GM23338 (cell line): ENCODE data around the gene EGLN3. TPM values are rescaled to one million over a fixed set of nuclear protein-coding genes. Genes with fewer than 3 reads are reported as not detected.

Experiments
- ATAC-seq: fragments of 200-7000 bp; cut with Tn5 transposase; 3 replicates; pipeline ENCODE4 v1.9.1; 2020
- DNase-seq: peaks from one replicate; pipeline ENCODE4 v3.0.0-alpha.2; 2015; ENCODE audit warnings: low spot score
- H2AFZ ChIP-seq: fragments of 200-600 bp; sonication (generic); 2 replicates; pipeline ENCODE4 v1.8.0; 2016; ENCODE audit warnings: antibody characterized with exemption, mild to moderate bottlenecking, moderate library complexity
- H3F3A ChIP-seq: fragments of 200-600 bp; sonication (generic); replicated peaks from 2 replicates; pipeline ENCODE4 v1.8.0; 2017; ENCODE audit warnings: antibody characterized with exemption, mixed run types, low read depth
- H3K27ac ChIP-seq: fragments of 200-600 bp; sonication (generic); 2 replicates; pipeline ENCODE4 v1.6.1; 2016; ENCODE audit warnings: low read depth
- H3K27me3 ChIP-seq: fragments of 200-600 bp; sonication (generic); 2 replicates; pipeline ENCODE4 v1.8.0; 2016; ENCODE audit warnings: mild to moderate bottlenecking, mixed run types, moderate library complexity; ENCODE audit not compliant: insufficient read depth
- H3K36me3 ChIP-seq: fragments of 200-600 bp; sonication (generic); 2 replicates; pipeline ENCODE4 v1.8.0; 2016; ENCODE audit warnings: mild to moderate bottlenecking; ENCODE audit not compliant: insufficient read depth
- H3K4me1 ChIP-seq: fragments of 200-600 bp; sonication (generic); 2 replicates; pipeline ENCODE4 v1.8.0; 2016; ENCODE audit warnings: mild to moderate bottlenecking, moderate library complexity; ENCODE audit not compliant: insufficient read depth
- H3K4me2 ChIP-seq: fragments of 200-600 bp; sonication (generic); 2 replicates; pipeline ENCODE4 v1.7.1; 2017; ENCODE audit warnings: mixed run types
- H3K4me3 ChIP-seq: fragments of 200-600 bp; sonication (generic); 2 replicates; pipeline ENCODE4 v1.6.1; 2016; ENCODE audit warnings: mixed run types
- H3K79me2 ChIP-seq: fragments of 200-600 bp; sonication (generic); replicated peaks from 2 replicates; pipeline ENCODE4 v1.8.0; 2017; ENCODE audit warnings: mild to moderate bottlenecking; ENCODE audit not compliant: insufficient read depth
- H3K9me2 ChIP-seq: fragments of 200-600 bp; sonication (generic); 2 replicates; pipeline ENCODE4 v1.8.0; 2017; ENCODE audit not compliant: insufficient read depth
- H4K20me1 ChIP-seq: fragments of 200-600 bp; sonication (generic); replicated peaks from 2 replicates; pipeline ENCODE4 v1.8.0; 2017; ENCODE audit warnings: mild to moderate bottlenecking; ENCODE audit not compliant: insufficient read depth
- H3K27ac Mint-ChIP-seq: 2 replicates; pipeline ENCODE4 v1.8.0; 2020; ENCODE audit warnings: inconsistent platforms, mild to moderate bottlenecking, moderate library complexity, mixed read lengths
- H3K27me3 Mint-ChIP-seq: 3 replicates; pipeline ENCODE4 v1.8.0; 2022; ENCODE audit warnings: low read depth, mild to moderate bottlenecking, moderate library complexity, mixed read lengths, inconsistent platforms; ENCODE audit not compliant: insufficient read depth, poor library complexity
- H3K36me3 Mint-ChIP-seq: 3 replicates; pipeline ENCODE4 v1.8.0; 2021; ENCODE audit warnings: low read depth, mild to moderate bottlenecking, inconsistent platforms, moderate library complexity, mixed read lengths
- H3K4me1 Mint-ChIP-seq: 3 replicates; pipeline ENCODE4 v1.8.0; 2020; ENCODE audit warnings: mild to moderate bottlenecking, inconsistent platforms, mixed read lengths
- H3K4me3 Mint-ChIP-seq: 3 replicates; pipeline ENCODE4 v1.8.0; 2021; ENCODE audit warnings: moderate library complexity, mild to moderate bottlenecking, inconsistent platforms, mixed read lengths
- H3K9me3 Mint-ChIP-seq: 3 replicates; pipeline ENCODE4 v1.8.0; 2020; ENCODE audit warnings: moderate library complexity, mild to moderate bottlenecking, inconsistent platforms, mixed read lengths
- CTCF ChIP-seq, 2 experiments: fragments of 200-600 bp in 1 of 2; sonication (generic) in 1 of 2; conservative IDR thresholded peaks; 2 replicates each; pipeline versions ENCODE4 v1.5.1 to v1.6.1; 2016 to 2017; ENCODE audit warnings: antibody characterized with exemption in 2 of 2, low read depth in 2 of 2, mild to moderate bottlenecking in 2 of 2, moderate library complexity in 1 of 2
- EZH2 ChIP-seq: fragments of 200-600 bp; sonication (generic); IDR thresholded peaks from one replicate; pipeline ENCODE4 v1.8.0; 2017; ENCODE audit warnings: antibody characterized with exemption, mild to moderate bottlenecking, low read depth; ENCODE audit not compliant: unreplicated experiment
- EZH2phosphoT487 ChIP-seq: fragments of 200-600 bp; sonication (generic); IDR thresholded peaks from one replicate; pipeline ENCODE4 v1.8.1; 2018; ENCODE audit warnings: antibody characterized with exemption; ENCODE audit not compliant: unreplicated experiment
- JUNB ChIP-seq: IDR thresholded peaks from one replicate; pipeline ENCODE4 v1.6.1; 2016; ENCODE audit warnings: antibody characterized with exemption; ENCODE audit not compliant: unreplicated experiment
- NANOG ChIP-seq: IDR thresholded peaks from 2 replicates; pipeline ENCODE4 v1.6.1; 2016; ENCODE audit warnings: antibody characterized with exemption, borderline replicate concordance
- POLR2AphosphoS5 ChIP-seq: IDR thresholded peaks from 2 replicates; pipeline ENCODE4 v1.6.1; 2016; ENCODE audit warnings: antibody characterized with exemption, low read depth
- STAT1 ChIP-seq: IDR thresholded peaks from one replicate; pipeline ENCODE4 v1.6.1; 2016; ENCODE audit warnings: antibody characterized with exemption; ENCODE audit not compliant: unreplicated experiment
- ZNF114 ChIP-seq: fragments of 250-450 bp; sonication (Bioruptor Pico); IDR thresholded peaks from 2 replicates; pipeline ENCODE4 v1.5.0; 2020; ENCODE audit warnings: mild to moderate bottlenecking, moderate library complexity
- ZNF331 ChIP-seq: fragments of 250-450 bp; sonication (Bioruptor Pico); IDR thresholded peaks from 2 replicates; pipeline ENCODE4 v1.5.0; 2020; ENCODE audit warnings: low read depth, mild to moderate bottlenecking, moderate library complexity
- polyA plus RNA-seq: library from polyadenylated mRNA; unstranded; fragments of >200 nt; fragmentation: Nextera tagmentation; extraction: Ambion mirVana; gene quantifications from 2 replicates; pipeline ENCODE4 v1.2.1, GENCODE V29; 2016
- total RNA-seq: library from RNA; depleted of rRNA; stranded (reverse); fragments of >200 nt; shearing (Covaris generic); gene quantifications from 2 replicates; pipeline ENCODE4 v1.2.3, GENCODE V29; 2014
- TF ChIP-seq, protein P1 (sequence below): IDR thresholded peaks from one replicate; pipeline ENCODE4 v1.6.1; 2018; ENCODE audit warnings: antibody characterized with exemption; ENCODE audit not compliant: unreplicated experiment
- TF ChIP-seq, protein P2 (sequence below): IDR thresholded peaks from 2 replicates; pipeline ENCODE4 v1.6.1; 2016; ENCODE audit warnings: antibody characterized with exemption

The EGLN3 gene
- total and polyA plus RNA-seq, 2 experiments from 2014 or later, result 26.8 to 42.9 TPM

DNA sequence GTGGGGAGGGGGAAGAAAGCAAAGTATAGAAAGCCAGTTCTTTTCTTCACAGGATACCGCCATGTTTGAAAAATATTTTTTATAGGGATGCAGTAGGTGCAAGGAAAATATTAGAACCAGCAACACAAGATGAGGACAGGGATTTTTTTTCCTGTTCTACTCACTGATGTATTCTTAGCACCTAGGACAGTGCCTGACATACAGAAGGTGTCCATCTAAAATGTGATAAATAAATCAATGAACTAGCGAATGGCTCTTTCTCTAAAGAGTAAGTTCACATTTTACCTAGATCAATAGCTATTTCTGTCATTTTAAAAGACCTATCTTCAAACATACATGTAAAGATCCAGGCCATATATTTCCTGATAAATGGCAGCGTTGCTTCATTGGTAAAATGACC, 18.8 kb downstream of the EGLN3 start:
- H3K36me3 Mint-ChIP-seq, result peaks cover 24% of the 10 kb centered on the region
- H3K9me3 Mint-ChIP-seq, result no peaks in the 10 kb centered on the region
- DNase-seq (no peak), ATAC-seq (no peak)
- Histone ChIP-seq H2AFZ (no peak overlapping the region), H3K36me3 (no peaks in the 10 kb centered on the region; the same call in 1 of the 2 replicates), H3K27ac (no peak overlapping the region), H4K20me1 (0 out of 2 replicates have a peak, but pooled peaks cover 3% of the 10 kb centered on the region), H3K79me2 (peaks cover 67% of the 10 kb centered on the region), H3K9me2 (no peaks in the 10 kb centered on the region), H3K27me3 (no peaks in the 10 kb centered on the region), H3F3A (no peaks in the 10 kb centered on the region), H3K4me2 (peak overlapping the region; percentile 13; the same call in 1 of the 2 replicates), H3K4me3 (no peak overlapping the region), H3K4me1 (peaks cover 55% of the 10 kb centered on the region)
- H3K27ac Mint-ChIP-seq, result no peak overlapping the region; the same call in 1 of the 2 replicates
- peaks cover 41% of the 10 kb centered on the region for H3K4me1 Mint-ChIP-seq
- peaks cover 10% of the 10 kb centered on the region for H3K27me3 Mint-ChIP-seq
- H3K4me3 Mint-ChIP-seq, result no peak overlapping the region
- TF ChIP-seq, protein P1, sequence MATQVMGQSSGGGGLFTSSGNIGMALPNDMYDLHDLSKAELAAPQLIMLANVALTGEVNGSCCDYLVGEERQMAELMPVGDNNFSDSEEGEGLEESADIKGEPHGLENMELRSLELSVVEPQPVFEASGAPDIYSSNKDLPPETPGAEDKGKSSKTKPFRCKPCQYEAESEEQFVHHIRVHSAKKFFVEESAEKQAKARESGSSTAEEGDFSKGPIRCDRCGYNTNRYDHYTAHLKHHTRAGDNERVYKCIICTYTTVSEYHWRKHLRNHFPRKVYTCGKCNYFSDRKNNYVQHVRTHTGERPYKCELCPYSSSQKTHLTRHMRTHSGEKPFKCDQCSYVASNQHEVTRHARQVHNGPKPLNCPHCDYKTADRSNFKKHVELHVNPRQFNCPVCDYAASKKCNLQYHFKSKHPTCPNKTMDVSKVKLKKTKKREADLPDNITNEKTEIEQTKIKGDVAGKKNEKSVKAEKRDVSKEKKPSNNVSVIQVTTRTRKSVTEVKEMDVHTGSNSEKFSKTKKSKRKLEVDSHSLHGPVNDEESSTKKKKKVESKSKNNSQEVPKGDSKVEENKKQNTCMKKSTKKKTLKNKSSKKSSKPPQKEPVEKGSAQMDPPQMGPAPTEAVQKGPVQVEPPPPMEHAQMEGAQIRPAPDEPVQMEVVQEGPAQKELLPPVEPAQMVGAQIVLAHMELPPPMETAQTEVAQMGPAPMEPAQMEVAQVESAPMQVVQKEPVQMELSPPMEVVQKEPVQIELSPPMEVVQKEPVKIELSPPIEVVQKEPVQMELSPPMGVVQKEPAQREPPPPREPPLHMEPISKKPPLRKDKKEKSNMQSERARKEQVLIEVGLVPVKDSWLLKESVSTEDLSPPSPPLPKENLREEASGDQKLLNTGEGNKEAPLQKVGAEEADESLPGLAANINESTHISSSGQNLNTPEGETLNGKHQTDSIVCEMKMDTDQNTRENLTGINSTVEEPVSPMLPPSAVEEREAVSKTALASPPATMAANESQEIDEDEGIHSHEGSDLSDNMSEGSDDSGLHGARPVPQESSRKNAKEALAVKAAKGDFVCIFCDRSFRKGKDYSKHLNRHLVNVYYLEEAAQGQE, result peak; percentile 32
- TF ChIP-seq ZNF114 (CRISPR knock-in tag), result no peak

DNA sequence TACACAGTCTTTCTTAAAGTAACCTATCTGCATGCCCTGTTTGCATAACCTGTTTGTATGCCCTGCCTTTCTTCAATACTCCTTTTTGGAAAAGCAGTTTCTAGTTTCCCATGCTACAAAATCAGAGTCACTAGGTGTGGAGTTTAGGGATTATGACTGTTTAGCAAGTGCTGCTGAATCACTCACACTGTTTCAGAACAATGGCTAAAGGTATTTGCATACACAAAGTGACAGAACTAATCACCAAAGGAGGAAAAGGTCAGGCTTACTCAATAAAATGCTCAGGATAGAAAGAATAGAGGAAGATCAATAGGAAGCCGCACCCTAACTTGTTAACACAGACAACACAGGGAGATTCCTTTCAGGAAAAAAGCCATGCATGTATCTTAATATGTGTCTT, 19.4 kb downstream of the EGLN3 start:
- no peaks in the 10 kb centered on the region for H3K9me2 ChIP-seq
- H3K36me3 ChIP-seq, result peaks cover 4% of the 10 kb centered on the region; the same call in 1 of the 2 replicates
- peaks cover 50% of the 10 kb centered on the region for H3K4me1 ChIP-seq
- Mint-ChIP-seq H3K4me1 (peaks cover 36% of the 10 kb centered on the region), H3K4me3 (no peak overlapping the region), H3K27me3 (peaks cover 10% of the 10 kb centered on the region), H3K27ac (0 out of 2 replicates have a peak overlapping the region, but pooled peaks have one; percentile 12), H3K9me3 (no peaks in the 10 kb centered on the region), H3K36me3 (peaks cover 24% of the 10 kb centered on the region)
- H2AFZ ChIP-seq, result no peak overlapping the region
- peaks cover 62% of the 10 kb centered on the region for H3K79me2 ChIP-seq
- H3K27me3 ChIP-seq, result no peaks in the 10 kb centered on the region
- no peak overlapping the region for H3K4me2 ChIP-seq
- no peak overlapping the region for H3K4me3 ChIP-seq
- DNase-seq (no peak), ATAC-seq (peak; percentile 54)
- H4K20me1 ChIP-seq, result 0 out of 2 replicates have a peak, but pooled peaks cover 3% of the 10 kb centered on the region
- no peaks in the 10 kb centered on the region for H3F3A ChIP-seq
- H3K27ac ChIP-seq, result no peak overlapping the region
- TF ChIP-seq CTCF (conservative IDR thresholded peaks at IDR 0.05; ENCODE audit: low read depth in 2 of 2) (no peak), NANOG (no peak), POLR2AphosphoS5 (no peak), EZH2phosphoT487 (no peak), EZH2 (no peak), STAT1 (no peak), ZNF331 (CRISPR knock-in tag) (no peak), JUNB (no peak), ZNF114 (CRISPR knock-in tag) (no peak)
- TF ChIP-seq, protein P1, result no peak
- TF ChIP-seq, protein P2, sequence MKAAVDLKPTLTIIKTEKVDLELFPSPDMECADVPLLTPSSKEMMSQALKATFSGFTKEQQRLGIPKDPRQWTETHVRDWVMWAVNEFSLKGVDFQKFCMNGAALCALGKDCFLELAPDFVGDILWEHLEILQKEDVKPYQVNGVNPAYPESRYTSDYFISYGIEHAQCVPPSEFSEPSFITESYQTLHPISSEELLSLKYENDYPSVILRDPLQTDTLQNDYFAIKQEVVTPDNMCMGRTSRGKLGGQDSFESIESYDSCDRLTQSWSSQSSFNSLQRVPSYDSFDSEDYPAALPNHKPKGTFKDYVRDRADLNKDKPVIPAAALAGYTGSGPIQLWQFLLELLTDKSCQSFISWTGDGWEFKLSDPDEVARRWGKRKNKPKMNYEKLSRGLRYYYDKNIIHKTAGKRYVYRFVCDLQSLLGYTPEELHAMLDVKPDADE, result no peak
